ENCODE measurements around the gene APC. TPM values are rescaled to one million over a fixed set of nuclear protein-coding genes. Genes with fewer than 3 reads are reported as not detected.

The APC gene
- total RNA-seq, 2 experiments from 2014 or later: 18.7 to 19.0 TPM

DNA sequence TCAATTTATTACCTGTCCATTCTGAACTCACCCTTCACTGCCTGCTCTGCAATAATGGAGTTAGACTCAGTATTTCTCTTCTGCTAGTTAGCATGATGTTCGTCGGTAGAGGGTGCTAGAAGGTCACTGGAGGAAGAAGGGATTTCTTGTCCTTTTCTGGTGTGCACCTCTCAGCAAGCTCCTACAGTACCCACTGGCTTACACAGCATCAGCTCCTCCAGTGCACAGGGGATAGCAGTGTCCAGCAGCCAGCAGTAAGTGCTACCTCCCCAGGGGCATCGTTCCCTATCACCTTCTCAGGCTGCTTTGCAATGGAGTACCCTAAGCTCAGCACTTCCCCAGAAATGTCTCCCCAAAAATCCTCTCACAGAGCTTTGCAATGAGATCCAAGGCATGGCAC, 45.9 kb upstream of the APC start:
- ChIA-PET POLR2A (interaction anchor here (1.2 kb wide), 1 partner anchor 66 kb away, joined by 4 read pairs; no protein-coding TSS in a partner anchor), CTCF (interaction anchor here (0.8 to 4.9 kb wide), 13 partner anchors 11 to 517 kb away, joined by 3 to 59 read pairs (median 4); no protein-coding TSS in a partner anchor)
- ATAC-seq (peak; percentile 71), DNase-seq (peak; percentile 53)
- Mint-ChIP-seq H3K36me3 (ENCODE audit: low read depth) (no peaks in the 10 kb centered on the region), H3K27ac (no peak overlapping the region), H3K4me1 (ENCODE audit: low read depth) (no peaks in the 10 kb centered on the region), H3K9me3 (no peaks in the 10 kb centered on the region), H3K4me3 (no peak overlapping the region), H3K27me3 (peaks cover 33% of the 10 kb centered on the region)
- TF ChIP-seq, protein P1, sequence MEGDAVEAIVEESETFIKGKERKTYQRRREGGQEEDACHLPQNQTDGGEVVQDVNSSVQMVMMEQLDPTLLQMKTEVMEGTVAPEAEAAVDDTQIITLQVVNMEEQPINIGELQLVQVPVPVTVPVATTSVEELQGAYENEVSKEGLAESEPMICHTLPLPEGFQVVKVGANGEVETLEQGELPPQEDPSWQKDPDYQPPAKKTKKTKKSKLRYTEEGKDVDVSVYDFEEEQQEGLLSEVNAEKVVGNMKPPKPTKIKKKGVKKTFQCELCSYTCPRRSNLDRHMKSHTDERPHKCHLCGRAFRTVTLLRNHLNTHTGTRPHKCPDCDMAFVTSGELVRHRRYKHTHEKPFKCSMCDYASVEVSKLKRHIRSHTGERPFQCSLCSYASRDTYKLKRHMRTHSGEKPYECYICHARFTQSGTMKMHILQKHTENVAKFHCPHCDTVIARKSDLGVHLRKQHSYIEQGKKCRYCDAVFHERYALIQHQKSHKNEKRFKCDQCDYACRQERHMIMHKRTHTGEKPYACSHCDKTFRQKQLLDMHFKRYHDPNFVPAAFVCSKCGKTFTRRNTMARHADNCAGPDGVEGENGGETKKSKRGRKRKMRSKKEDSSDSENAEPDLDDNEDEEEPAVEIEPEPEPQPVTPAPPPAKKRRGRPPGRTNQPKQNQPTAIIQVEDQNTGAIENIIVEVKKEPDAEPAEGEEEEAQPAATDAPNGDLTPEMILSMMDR (IDR thresholded peaks at IDR 0.05): peak; percentile 38
- intact Hi-C loops (cut with micrococcal nuclease): no loop called here

GRCh38 chr5:112692472-112692871, 45.2 kb upstream of the APC start:
- intact Hi-C loops (cut with micrococcal nuclease): no loop called here
- Mint-ChIP-seq H3K27me3 (peaks cover 30% of the 10 kb centered on the region), H3K9me3 (no peaks in the 10 kb centered on the region), H3K4me3 (no peak overlapping the region), H3K4me1 (ENCODE audit: low read depth) (no peaks in the 10 kb centered on the region), H3K27ac (no peak overlapping the region), H3K36me3 (ENCODE audit: low read depth) (no peaks in the 10 kb centered on the region)
- ChIA-PET POLR2A (no interaction called here), CTCF (interaction anchor here (0.8 to 4.9 kb wide), 14 partner anchors 10 to 629 kb away, joined by 3 to 59 read pairs (median 4); no protein-coding TSS in a partner anchor)
- ATAC-seq: no peak
- DNase-seq: no peak
- TF ChIP-seq, protein P1 (IDR thresholded peaks at IDR 0.05): no peak

- Mint-ChIP-seq H3K36me3 (ENCODE audit: low read depth) (no peaks in the 10 kb centered on the region), H3K9me3 (no peaks in the 10 kb centered on the region), H3K27ac (no peak overlapping the region), H3K4me3 (no peak overlapping the region), H3K4me1 (ENCODE audit: low read depth) (no peaks in the 10 kb centered on the region), H3K27me3 (peaks cover 32% of the 10 kb centered on the region)
- ATAC-seq: no peak
- POLR2A ChIA-PET: no interaction called here
- CTCF ChIA-PET: interaction anchor here (1.1 to 4.9 kb wide), 6 partner anchors 9 to 628 kb away, joined by 3 to 59 read pairs (median 8); no protein-coding TSS in a partner anchor
- TF ChIP-seq, protein P1 (IDR thresholded peaks at IDR 0.05): no peak
- no peak for DNase-seq
- intact Hi-C loops (cut with micrococcal nuclease): no loop called here
These were observed 44.4 kb upstream of the APC start for GRCh38 chr5:112693301-112693700.

GRCh38 chr5:112694853-112695709, 42.6 kb upstream of the APC start:
- no peaks in the 10 kb centered on the region for H3K36me3 Mint-ChIP-seq (ENCODE audit: low read depth)
- H3K4me3 Mint-ChIP-seq: no peak overlapping the region
- intact Hi-C loops (cut with micrococcal nuclease): no loop called here
- CTCF ChIA-PET: interaction anchor here (0.6 to 1.7 kb wide), 5 partner anchors 9 to 193 kb away, joined by 3 to 7 read pairs (median 3); no protein-coding TSS in a partner anchor
- no peak for ATAC-seq
- H3K27me3 Mint-ChIP-seq: peaks cover 27% of the 10 kb centered on the region
- POLR2A ChIA-PET: no interaction called here
- TF ChIP-seq, protein P1 (IDR thresholded peaks at IDR 0.05): no peak
- no peak overlapping the region for H3K27ac Mint-ChIP-seq
- no peak for DNase-seq
- H3K4me1 Mint-ChIP-seq (ENCODE audit: low read depth): no peaks in the 10 kb centered on the region
- H3K9me3 Mint-ChIP-seq: no peaks in the 10 kb centered on the region

GRCh38 chr5:112696786-112697185, 40.9 kb upstream of the APC start:
- CTCF ChIA-PET: interaction anchor here (1.3 to 1.8 kb wide), 2 partner anchors 11 to 61 kb away, joined by 3 to 11 read pairs; no protein-coding TSS in a partner anchor
- no peak for ATAC-seq
- H3K36me3 Mint-ChIP-seq (ENCODE audit: low read depth): no peaks in the 10 kb centered on the region
- POLR2A ChIA-PET: no interaction called here
- no peaks in the 10 kb centered on the region for H3K9me3 Mint-ChIP-seq
- intact Hi-C loops (cut with micrococcal nuclease): no loop called here
- no peak overlapping the region for H3K4me3 Mint-ChIP-seq
- no peaks in the 10 kb centered on the region for H3K4me1 Mint-ChIP-seq (ENCODE audit: low read depth)
- no peak overlapping the region for H3K27ac Mint-ChIP-seq
- TF ChIP-seq, protein P1 (IDR thresholded peaks at IDR 0.05): no peak
- H3K27me3 Mint-ChIP-seq: peaks cover 16% of the 10 kb centered on the region
- no peak for DNase-seq

Measured in activated CD8-positive, alpha-beta T cell treated with anti-CD3 and anti-CD28 coated beads for 36 hours (primary cell).